Kidney (tissue), 14 donors: Measurements from ENCODE around the gene AMFR. TPM values are rescaled to one million over a fixed set of nuclear protein-coding genes. Genes with fewer than 3 reads are reported as not detected.

Source experiments
- DNase-seq, 5 donors: peaks; one replicate each; pipeline ENCODE4 v3.0.0-alpha.2; 2013 to 2020
- FAIRE-seq: peaks from 2 replicates; lab custom pipeline; 2012; peaks lifted over from hg19 to GRCh38; lab: Jason Lieb, UNC
- H3K27ac ChIP-seq, 2 donors: one replicate each; pipeline ENCODE4 v1.7.0; 2013; ENCODE audit warnings: low read depth in 2 of 2, low read length in 2 of 2, inconsistent platforms in 1 of 2
- H3K27me3 ChIP-seq: one replicate; pipeline ENCODE4 v1.7.1; 2013; ENCODE audit warnings: low read length, inconsistent platforms; ENCODE audit not compliant: control insufficient read depth, insufficient read depth
- H3K36me3 ChIP-seq, 3 donors: one replicate each; pipeline versions ENCODE4 v1.7.0 to v1.7.1; 2013; ENCODE audit warnings: low read length in 3 of 3, control low read depth in 1 of 3, inconsistent platforms in 1 of 3; ENCODE audit not compliant: insufficient read depth in 3 of 3, control insufficient read depth in 2 of 3
- H3K4me1 ChIP-seq, 3 donors: one replicate each; pipeline versions ENCODE4 v1.7.0 to v1.7.1; 2013; ENCODE audit warnings: low read length in 3 of 3, inconsistent platforms in 1 of 3, low read depth in 1 of 3; ENCODE audit not compliant: control insufficient read depth in 2 of 3, insufficient read depth in 2 of 3
- H3K4me3 ChIP-seq, 3 donors: one replicate each; pipeline versions ENCODE4 v1.7.0 to v1.8.1; 2013; ENCODE audit warnings: low read length in 3 of 3, control low read depth in 1 of 3, inconsistent platforms in 1 of 3
- H3K9ac ChIP-seq, 3 donors: one replicate each; pipeline versions ENCODE4 v1.7.0 to v1.7.1; 2013; ENCODE audit warnings: low read length in 3 of 3, control low read depth in 1 of 3, inconsistent platforms in 1 of 3
- H3K9me3 ChIP-seq, 3 donors: one replicate each; pipeline versions ENCODE4 v1.7.0 to v1.7.1; 2013; ENCODE audit warnings: low read length in 3 of 3, control low read depth in 1 of 3, inconsistent platforms in 1 of 3; ENCODE audit not compliant: control insufficient read depth in 2 of 3, insufficient read depth in 1 of 3
- CTCF ChIP-seq: IDR thresholded peaks from 3 replicates; pipeline ENCODE4 v1.5.1; 2012; ENCODE audit warnings: mild to moderate bottlenecking, moderate library complexity, borderline replicate concordance; ENCODE audit not compliant: insufficient read depth; ENCODE audit errors: extremely low read depth
- intact Hi-C: fragments of 100-400 bp; cut with DNase I; formaldehyde crosslinking; loops from one replicate; pipeline ENCODE4 v1.11.1; 2022
- polyA plus RNA-seq: library from polyadenylated mRNA; stranded (reverse); fragments of 350-450 nt; fragmentation: Illumina TruSeq; extraction: RNeasy Lipid Tissue Mini Kit (QIAGEN cat#74804); gene quantifications from one replicate; pipeline ENCODE4 v1.2.3, GENCODE V29; 2014; ENCODE audit warnings: low read depth, low replicate concordance; ENCODE audit not compliant: insufficient read depth
- total RNA-seq: library from RNA; stranded (reverse); fragmentation: NEBNext Ultra II Directional; extraction: Animal tissue kit (Norgen Biotek cat#: 25700); gene quantifications from one replicate; pipeline ENCODE4 v1.2.1, GENCODE V29; 2021
- donor health status: control.
- donor health status: control.
- donor health status: control.
- donor health status: control.
- donor health status: control.
- donor health status: DM: yes; HTN: yes; CAD: no.
- donor health status: Normal renal cell carcinoma (clear cell type).

AMFR gene
- total and polyA plus RNA-seq, 2 donors from 2014 or later: 143 to 163 TPM

GRCh38 chr16:56421976-56422669, 3.2 kb downstream of the AMFR start:
- Histone ChIP-seq H3K4me1 (peaks cover 3 to 20% (median 18%) of the 10 kb centered on the region in 3 donors), H3K9ac (no peak overlapping the region), H3K36me3 (no peaks in the 10 kb centered on the region), H3K27me3 (no peaks in the 10 kb centered on the region), H3K4me3 (peak overlapping the region in 1 of 3 donors; percentile 23), H3K27ac (peak overlapping the region in 1 of 2 donors; percentile 23), H3K9me3 (no peaks in the 10 kb centered on the region)
- TF ChIP-seq CTCF: no peak
- no peak for DNase-seq
- intact Hi-C loops: no loop called here
- FAIRE-seq: no peak

- H3K9me3 ChIP-seq: no peaks in the 10 kb centered on the region
- intact Hi-C loops: no loop called here
- H3K4me1 ChIP-seq: peaks cover 3 to 20% (median 18%) of the 10 kb centered on the region in 3 donors
- no peak overlapping the region for H3K4me3 ChIP-seq
- DNase-seq: no peak
- peak overlapping the region in 1 of 2 donors; percentile 23 for H3K27ac ChIP-seq
- H3K36me3 ChIP-seq: no peaks in the 10 kb centered on the region
- TF ChIP-seq CTCF: no peak
- no peak for FAIRE-seq
- H3K27me3 ChIP-seq: no peaks in the 10 kb centered on the region
- H3K9ac ChIP-seq: no peak overlapping the region
These were observed 4.0 kb downstream of the AMFR start for GRCh38 chr16:56421313-56421712.

- no peak for TF ChIP-seq CTCF
- Histone ChIP-seq H3K27ac (no peak overlapping the region), H3K9ac (no peak overlapping the region), H3K4me3 (no peak overlapping the region), H3K27me3 (no peaks in the 10 kb centered on the region), H3K4me1 (peaks cover 3 to 20% (median 18%) of the 10 kb centered on the region in 3 donors), H3K36me3 (no peaks in the 10 kb centered on the region), H3K9me3 (no peaks in the 10 kb centered on the region)
- no peak for FAIRE-seq
- intact Hi-C loops: no loop called here
- DNase-seq: no peak
These were observed 4.7 kb downstream of the AMFR start for GRCh38 chr16:56420613-56421012.
